Subcutaneous adipose tissue (tissue), 4 donors: ENCODE results near the gene LRRC14B. TPM values are rescaled to one million over a fixed set of nuclear protein-coding genes. Genes with fewer than 3 reads are reported as not detected.

Experiments
- total RNA-seq, 4 donors: library from RNA; depleted of rRNA; stranded (reverse); fragments of >200 nt; gene quantifications; one replicate each; pipeline ENCODE4 v1.1.0, GENCODE V29; 2016
- TF ChIP-seq, protein P1 (sequence below): fragments of 450-650 bp; IDR thresholded peaks from one replicate; pipeline ENCODE4 v1.5.1; 2016; ENCODE audit warnings: low read depth, mild to moderate bottlenecking, control low read depth, antibody characterized with exemption, moderate library complexity

Gene LRRC14B
- total RNA-seq, 4 donors from 2014 or later = not detected

DNA sequence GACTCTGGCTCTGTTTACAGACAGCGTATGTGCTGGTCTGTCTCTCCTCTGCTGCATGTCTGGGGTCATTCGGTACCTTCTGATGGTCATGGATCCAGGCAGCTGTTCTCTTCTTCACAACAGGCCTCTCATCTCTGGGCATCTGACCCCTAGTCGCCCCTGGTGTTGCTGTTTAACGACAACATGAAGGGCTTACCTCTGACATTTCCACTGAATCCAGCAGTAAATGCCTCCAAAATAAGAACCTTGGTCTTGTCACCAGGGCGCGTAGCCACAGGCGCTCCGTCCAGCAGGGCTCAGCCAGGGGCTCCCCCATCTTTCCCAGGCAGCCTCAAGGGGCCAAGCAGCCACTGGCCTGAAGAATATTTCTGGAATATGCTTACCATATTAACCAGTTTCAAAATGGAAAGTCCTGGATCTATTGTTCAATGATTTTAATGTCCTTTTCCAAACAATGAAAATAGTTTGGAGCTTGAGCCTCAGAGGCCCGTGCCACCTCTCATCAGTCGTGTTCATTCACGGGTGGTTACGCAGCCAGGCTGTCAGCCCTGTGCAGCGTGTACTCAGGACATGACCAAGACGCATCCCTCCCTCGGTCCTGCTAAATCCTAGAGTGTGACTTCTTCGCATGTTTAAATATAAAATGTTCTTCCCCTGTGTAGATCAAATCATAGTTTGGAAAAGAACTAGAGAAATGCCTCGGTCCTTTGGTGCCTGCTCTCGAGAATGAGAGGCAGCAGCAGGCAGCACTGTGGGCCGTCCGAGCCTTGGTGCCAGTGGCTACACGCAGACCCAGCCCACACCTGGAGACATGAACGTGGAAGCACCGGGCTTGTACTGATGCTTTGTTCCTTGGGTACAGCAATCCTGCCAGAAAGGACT lies 30.1 kb upstream of the LRRC14B start:
- TF ChIP-seq, protein P1, sequence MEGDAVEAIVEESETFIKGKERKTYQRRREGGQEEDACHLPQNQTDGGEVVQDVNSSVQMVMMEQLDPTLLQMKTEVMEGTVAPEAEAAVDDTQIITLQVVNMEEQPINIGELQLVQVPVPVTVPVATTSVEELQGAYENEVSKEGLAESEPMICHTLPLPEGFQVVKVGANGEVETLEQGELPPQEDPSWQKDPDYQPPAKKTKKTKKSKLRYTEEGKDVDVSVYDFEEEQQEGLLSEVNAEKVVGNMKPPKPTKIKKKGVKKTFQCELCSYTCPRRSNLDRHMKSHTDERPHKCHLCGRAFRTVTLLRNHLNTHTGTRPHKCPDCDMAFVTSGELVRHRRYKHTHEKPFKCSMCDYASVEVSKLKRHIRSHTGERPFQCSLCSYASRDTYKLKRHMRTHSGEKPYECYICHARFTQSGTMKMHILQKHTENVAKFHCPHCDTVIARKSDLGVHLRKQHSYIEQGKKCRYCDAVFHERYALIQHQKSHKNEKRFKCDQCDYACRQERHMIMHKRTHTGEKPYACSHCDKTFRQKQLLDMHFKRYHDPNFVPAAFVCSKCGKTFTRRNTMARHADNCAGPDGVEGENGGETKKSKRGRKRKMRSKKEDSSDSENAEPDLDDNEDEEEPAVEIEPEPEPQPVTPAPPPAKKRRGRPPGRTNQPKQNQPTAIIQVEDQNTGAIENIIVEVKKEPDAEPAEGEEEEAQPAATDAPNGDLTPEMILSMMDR = no peak

- TF ChIP-seq, protein P1 = no peak
Observed at GRCh38 chr5:161803-162110, 29.5 kb upstream of the LRRC14B start.

- TF ChIP-seq, protein P1 = no peak
Observed at GRCh38 chr5:162190-162564, 29.1 kb upstream of the LRRC14B start.

- TF ChIP-seq, protein P1 = no peak
Observed at GRCh38 chr5:162565-163337, 28.5 kb upstream of the LRRC14B start.

- TF ChIP-seq, protein P1 = no peak
Observed at GRCh38 chr5:163338-163620, 28.0 kb upstream of the LRRC14B start.

GRCh38 chr5:163841-164240 lies 27.5 kb upstream of the LRRC14B start:
- TF ChIP-seq, protein P1 = no peak

- TF ChIP-seq, protein P1 = no peak
Observed at GRCh38 chr5:164244-164643, 27.1 kb upstream of the LRRC14B start.
